ENCODE measurements around the gene MTA3. TPM values are rescaled to one million over a fixed set of nuclear protein-coding genes. Genes with fewer than 3 reads are reported as not detected.
"Not testable (repeated sequence)": the region's sequence is repeated elsewhere in the genome, so short reads cannot be mapped to it uniquely, and the experiment has no call there.

Gene MTA3
- total RNA-seq, 4 donors from 2014 or later, result 25.6 to 89.1 (median 64.0) TPM

GRCh38 chr2:42573256-42573655, 4.8 kb downstream of the MTA3 start:
- TF ChIP-seq POLR2A (IDR thresholded peaks at IDR 0.05), result no peak
- TF ChIP-seq CTCF (IDR thresholded peaks at IDR 0.05), result no peak

GRCh38 chr2:42575458-42576064, 7.1 kb downstream of the MTA3 start:
- Histone ChIP-seq H3K36me3 (no peaks in the 10 kb centered on the region), H3K4me1 (no peaks in the 10 kb centered on the region), H3K9me3 (no peaks in the 10 kb centered on the region), H3K27ac (no peak overlapping the region), H3K4me3 (no peak overlapping the region), H3K27me3 (no peaks in the 10 kb centered on the region)
- no peak for DNase-seq
- intact Hi-C loops (cut with DNase I; ENCODE audit: low total_unique reads), result no loop called here
- no peak for TF ChIP-seq CTCF (IDR thresholded peaks at IDR 0.05)
- no peak for TF ChIP-seq POLR2A (IDR thresholded peaks at IDR 0.05)

More at GRCh38 chr2:42573256-42573655, 4.8 kb downstream of the MTA3 start:
- Histone ChIP-seq H3K27me3 (no peaks in the 10 kb centered on the region), H3K9me3 (no peaks in the 10 kb centered on the region), H3K36me3 (no peaks in the 10 kb centered on the region), H3K27ac (no peak overlapping the region), H3K4me1 (no peaks in the 10 kb centered on the region), H3K4me3 (no peak overlapping the region)
- no peak for DNase-seq
- intact Hi-C loops (cut with DNase I; ENCODE audit: low total_unique reads), result no loop called here

- Histone ChIP-seq H3K36me3 (no peaks in the 10 kb centered on the region), H3K4me3 (no peak overlapping the region), H3K27me3 (no peaks in the 10 kb centered on the region), H3K9me3 (no peaks in the 10 kb centered on the region), H3K27ac (no peak overlapping the region), H3K4me1 (no peaks in the 10 kb centered on the region)
- no peak for TF ChIP-seq POLR2A (IDR thresholded peaks at IDR 0.05)
- TF ChIP-seq CTCF (IDR thresholded peaks at IDR 0.05), result no peak
- intact Hi-C loops (cut with DNase I; ENCODE audit: low total_unique reads), result no loop called here
- DNase-seq, result no peak
These were observed 10.2 kb downstream of the MTA3 start for GRCh38 chr2:42578621-42579020.

- Histone ChIP-seq H3K4me3 (no peak overlapping the region), H3K27ac (no peak overlapping the region), H3K36me3 (no peaks in the 10 kb centered on the region), H3K4me1 (no peaks in the 10 kb centered on the region), H3K27me3 (no peaks in the 10 kb centered on the region), H3K9me3 (no peaks in the 10 kb centered on the region)
- no peak for DNase-seq
- intact Hi-C loops (cut with DNase I; ENCODE audit: low total_unique reads), result no loop called here
- no peak for TF ChIP-seq CTCF (IDR thresholded peaks at IDR 0.05)
- no peak for TF ChIP-seq POLR2A (IDR thresholded peaks at IDR 0.05)
These were observed 12.8 kb downstream of the MTA3 start for GRCh38 chr2:42581257-42581656.

- DNase-seq; H3K4me3 ChIP-seq; H3K36me3 ChIP-seq; H3K27ac ChIP-seq; intact Hi-C loops (cut with DNase I; ENCODE audit: low total_unique reads); H3K9me3 ChIP-seq; H3K4me1 ChIP-seq; H3K27me3 ChIP-seq: not testable (repeated sequence)
These were observed 16.2 kb downstream of the MTA3 start for GRCh38 chr2:42584628-42585027.

GRCh38 chr2:42585779-42586178, 17.3 kb downstream of the MTA3 start:
- Histone ChIP-seq H3K4me3 (no peak overlapping the region), H3K36me3 (no peaks in the 10 kb centered on the region), H3K27me3 (no peaks in the 10 kb centered on the region), H3K27ac (no peak overlapping the region), H3K9me3 (no peaks in the 10 kb centered on the region), H3K4me1 (no peaks in the 10 kb centered on the region)
- intact Hi-C loops (cut with DNase I; ENCODE audit: low total_unique reads), result no loop called here
- no peak for TF ChIP-seq CTCF (IDR thresholded peaks at IDR 0.05)
- TF ChIP-seq POLR2A (IDR thresholded peaks at IDR 0.05), result no peak
- DNase-seq, result no peak
